Measurements from ENCODE around the gene PLA2G4D.

The PLA2G4D gene

DNA sequence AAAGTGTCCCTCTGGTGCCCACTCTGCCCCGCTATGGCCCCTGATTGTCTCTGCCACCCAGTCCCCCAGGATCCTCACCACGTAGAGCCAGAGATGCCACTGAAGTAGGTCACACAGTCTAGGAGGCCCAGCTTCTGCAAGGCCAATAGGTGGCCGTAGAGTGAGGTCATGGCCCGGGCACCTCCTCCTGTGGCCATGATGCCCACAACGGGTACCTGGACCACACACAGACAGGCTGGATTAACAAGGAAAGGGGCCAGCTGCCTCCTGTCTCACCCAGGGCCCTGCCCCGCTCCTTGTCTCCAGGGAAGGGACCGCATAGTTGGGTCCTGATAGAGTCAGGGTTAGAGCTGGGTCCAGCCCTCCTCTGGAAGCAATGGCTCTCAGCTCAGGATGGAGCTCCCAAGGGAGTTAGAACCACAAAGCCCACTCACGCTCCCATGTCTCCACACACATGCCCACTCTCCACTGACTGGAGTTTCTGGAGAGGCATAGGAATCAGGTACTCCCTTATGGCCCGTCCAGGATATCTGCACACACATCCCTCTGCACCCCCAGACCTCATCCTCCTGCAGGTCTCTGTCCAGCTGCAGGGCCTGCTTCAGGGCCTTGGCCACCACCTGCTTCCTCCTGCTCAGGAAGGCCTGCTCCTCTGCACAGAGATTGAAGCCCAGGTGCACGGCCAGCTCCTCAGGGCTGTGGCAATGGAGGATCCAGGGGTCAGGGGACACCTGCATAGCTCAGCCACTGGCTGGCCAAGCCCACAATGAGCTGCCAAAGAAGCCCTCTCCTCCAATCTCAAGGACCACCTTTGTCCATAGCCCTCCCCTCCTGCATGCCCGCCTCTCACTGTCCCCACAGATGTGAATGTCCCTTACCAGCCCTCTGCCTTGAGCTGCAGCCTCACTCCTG is 13.2 kb downstream of the PLA2G4D start:
- DNase-seq (ENCODE audit: extremely low spot score), result no peak
- TF ChIP-seq, protein P1, sequence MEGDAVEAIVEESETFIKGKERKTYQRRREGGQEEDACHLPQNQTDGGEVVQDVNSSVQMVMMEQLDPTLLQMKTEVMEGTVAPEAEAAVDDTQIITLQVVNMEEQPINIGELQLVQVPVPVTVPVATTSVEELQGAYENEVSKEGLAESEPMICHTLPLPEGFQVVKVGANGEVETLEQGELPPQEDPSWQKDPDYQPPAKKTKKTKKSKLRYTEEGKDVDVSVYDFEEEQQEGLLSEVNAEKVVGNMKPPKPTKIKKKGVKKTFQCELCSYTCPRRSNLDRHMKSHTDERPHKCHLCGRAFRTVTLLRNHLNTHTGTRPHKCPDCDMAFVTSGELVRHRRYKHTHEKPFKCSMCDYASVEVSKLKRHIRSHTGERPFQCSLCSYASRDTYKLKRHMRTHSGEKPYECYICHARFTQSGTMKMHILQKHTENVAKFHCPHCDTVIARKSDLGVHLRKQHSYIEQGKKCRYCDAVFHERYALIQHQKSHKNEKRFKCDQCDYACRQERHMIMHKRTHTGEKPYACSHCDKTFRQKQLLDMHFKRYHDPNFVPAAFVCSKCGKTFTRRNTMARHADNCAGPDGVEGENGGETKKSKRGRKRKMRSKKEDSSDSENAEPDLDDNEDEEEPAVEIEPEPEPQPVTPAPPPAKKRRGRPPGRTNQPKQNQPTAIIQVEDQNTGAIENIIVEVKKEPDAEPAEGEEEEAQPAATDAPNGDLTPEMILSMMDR (IDR thresholded peaks at IDR 0.05; ENCODE audit: control extremely low read depth, extremely low read depth, low read depth, missing control alignments), result no peak
- ChIA-PET CTCF (interaction anchor here (0.9 to 10.0 kb wide), 13 partner anchors 8 to 308 kb away, joined by 3 to 133 read pairs (median 4); no protein-coding TSS in a partner anchor), POLR2A (no interaction called here)

- CTCF ChIA-PET, result interaction anchor here (0.9 to 10.0 kb wide), 10 partner anchors 8 to 307 kb away, joined by 3 to 133 read pairs (median 4); no protein-coding TSS in a partner anchor
- POLR2A ChIA-PET, result no interaction called here
- no peak for DNase-seq (ENCODE audit: extremely low spot score)
- TF ChIP-seq, protein P1 (IDR thresholded peaks at IDR 0.05; ENCODE audit: control extremely low read depth, extremely low read depth, low read depth, missing control alignments), result no peak
Observed at GRCh38 chr15:42080186-42080918, 14.0 kb downstream of the PLA2G4D start.

GRCh38 chr15:42079401-42079908 is 14.9 kb downstream of the PLA2G4D start:
- no peak for DNase-seq (ENCODE audit: extremely low spot score)
- TF ChIP-seq, protein P1 (IDR thresholded peaks at IDR 0.05; ENCODE audit: control extremely low read depth, extremely low read depth, low read depth, missing control alignments), result no peak
- CTCF ChIA-PET, result interaction anchor here (1.0 to 10.0 kb wide), 8 partner anchors 10 to 97 kb away, joined by 3 to 79 read pairs (median 5); no protein-coding TSS in a partner anchor
- POLR2A ChIA-PET, result no interaction called here

DNA sequence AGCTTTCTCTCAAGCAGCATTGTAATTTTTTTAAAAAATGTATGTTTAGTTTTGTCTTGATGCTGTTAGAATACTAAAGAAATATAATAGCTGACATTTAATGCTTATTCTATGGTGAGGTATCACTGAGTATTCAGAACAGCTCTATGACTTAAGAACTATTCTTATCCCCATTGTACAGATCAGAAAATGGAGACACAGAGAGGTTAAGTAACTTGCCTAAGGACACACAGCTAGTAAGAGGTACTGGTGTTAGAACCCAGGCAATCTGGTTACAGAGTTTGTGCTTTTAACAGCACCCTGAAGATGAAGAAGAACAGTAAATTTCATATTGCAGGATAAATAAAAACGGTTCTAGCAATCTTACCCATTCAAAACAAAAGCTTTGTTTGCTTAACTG is 15.5 kb downstream of the PLA2G4D start:
- DNase-seq (ENCODE audit: extremely low spot score), result no peak

DNA sequence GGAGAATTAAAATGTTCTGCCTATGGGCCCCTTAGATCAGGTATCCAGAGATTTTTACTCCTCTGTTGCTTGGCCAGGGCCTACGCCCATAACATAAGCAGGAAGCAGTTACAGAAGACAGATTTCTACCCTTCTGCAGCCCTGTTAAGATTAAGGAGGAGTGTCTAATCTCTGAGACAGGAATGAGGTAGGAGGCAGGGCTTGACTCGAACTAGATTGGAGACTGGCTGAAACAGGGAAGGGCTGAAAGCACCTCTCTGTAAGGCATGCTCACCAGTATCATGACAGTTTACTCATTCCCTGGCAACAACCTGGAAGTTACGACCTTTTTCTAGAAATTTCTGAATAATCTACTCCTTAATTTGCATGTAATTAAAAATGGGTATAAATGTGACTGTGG is 16.7 kb downstream of the PLA2G4D start:
- no peak for DNase-seq (ENCODE audit: extremely low spot score)
- TF ChIP-seq, protein P1 (IDR thresholded peaks at IDR 0.05; ENCODE audit: control extremely low read depth, extremely low read depth, low read depth, missing control alignments), result no peak
- CTCF ChIA-PET, result interaction anchor here (1.5 to 10.0 kb wide), 3 partner anchors 15 to 95 kb away, joined by 6 to 79 read pairs (median 20); no protein-coding TSS in a partner anchor
- POLR2A ChIA-PET, result no interaction called here

More for the DNA sequence above, 15.5 kb downstream of the PLA2G4D start:
- CTCF ChIA-PET, result interaction anchor here (1.0 to 10.0 kb wide), 9 partner anchors 9 to 97 kb away, joined by 3 to 79 read pairs (median 4); no protein-coding TSS in a partner anchor
- POLR2A ChIA-PET, result no interaction called here
- TF ChIP-seq, protein P1 (IDR thresholded peaks at IDR 0.05; ENCODE audit: control extremely low read depth, extremely low read depth, low read depth, missing control alignments), result no peak

DNA sequence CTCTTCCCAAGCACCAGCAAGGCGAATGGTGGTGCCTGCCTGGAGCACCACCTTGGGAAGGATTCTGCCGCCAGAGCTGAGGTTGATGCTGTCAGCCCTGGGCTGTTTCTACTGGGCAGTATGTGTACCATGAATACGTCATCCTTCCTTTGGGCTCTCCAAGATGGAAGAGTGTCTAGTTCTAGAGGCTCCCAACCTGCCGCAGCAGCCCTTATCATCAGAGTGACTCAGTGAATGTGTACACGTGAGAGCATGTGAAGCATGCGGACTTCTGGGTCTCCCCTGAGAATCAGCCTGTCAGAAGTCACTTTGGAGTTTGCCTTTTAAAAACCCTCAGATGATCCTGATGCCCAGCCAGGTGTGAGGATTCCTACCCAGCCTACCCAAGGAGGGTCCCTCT is 20.9 kb downstream of the PLA2G4D start:
- POLR2A ChIA-PET, result no interaction called here
- TF ChIP-seq, protein P1 (IDR thresholded peaks at IDR 0.05; ENCODE audit: control extremely low read depth, extremely low read depth, low read depth, missing control alignments), result no peak
- no peak for DNase-seq (ENCODE audit: extremely low spot score)
- CTCF ChIA-PET, result interaction anchor here (1.1 to 5.9 kb wide), 5 partner anchors 11 to 76 kb away, joined by 3 to 55 read pairs (median 4); no protein-coding TSS in a partner anchor
